ENCODE measurements around the gene CCDC192.

DNA sequence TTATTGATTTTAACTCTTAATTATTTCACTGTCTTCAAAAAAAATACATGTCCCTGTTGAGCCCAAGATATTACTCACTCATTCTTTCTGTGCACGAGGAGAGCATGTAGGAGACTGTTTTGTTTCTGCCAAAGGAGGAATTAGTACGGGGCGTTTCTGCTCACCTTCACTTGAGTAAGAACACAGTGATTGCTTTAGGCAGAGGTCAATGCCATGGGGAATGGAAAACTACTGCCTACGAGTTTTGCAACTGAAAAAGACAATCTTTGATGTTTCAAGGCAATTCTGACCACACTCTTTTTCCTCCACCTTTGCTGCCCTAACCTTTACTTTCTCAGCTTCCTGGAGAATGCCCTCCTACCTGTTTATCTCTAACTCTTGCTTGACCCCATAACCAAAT, 109.4 kb downstream of the CCDC192 start:
- TF ChIP-seq, protein P1, sequence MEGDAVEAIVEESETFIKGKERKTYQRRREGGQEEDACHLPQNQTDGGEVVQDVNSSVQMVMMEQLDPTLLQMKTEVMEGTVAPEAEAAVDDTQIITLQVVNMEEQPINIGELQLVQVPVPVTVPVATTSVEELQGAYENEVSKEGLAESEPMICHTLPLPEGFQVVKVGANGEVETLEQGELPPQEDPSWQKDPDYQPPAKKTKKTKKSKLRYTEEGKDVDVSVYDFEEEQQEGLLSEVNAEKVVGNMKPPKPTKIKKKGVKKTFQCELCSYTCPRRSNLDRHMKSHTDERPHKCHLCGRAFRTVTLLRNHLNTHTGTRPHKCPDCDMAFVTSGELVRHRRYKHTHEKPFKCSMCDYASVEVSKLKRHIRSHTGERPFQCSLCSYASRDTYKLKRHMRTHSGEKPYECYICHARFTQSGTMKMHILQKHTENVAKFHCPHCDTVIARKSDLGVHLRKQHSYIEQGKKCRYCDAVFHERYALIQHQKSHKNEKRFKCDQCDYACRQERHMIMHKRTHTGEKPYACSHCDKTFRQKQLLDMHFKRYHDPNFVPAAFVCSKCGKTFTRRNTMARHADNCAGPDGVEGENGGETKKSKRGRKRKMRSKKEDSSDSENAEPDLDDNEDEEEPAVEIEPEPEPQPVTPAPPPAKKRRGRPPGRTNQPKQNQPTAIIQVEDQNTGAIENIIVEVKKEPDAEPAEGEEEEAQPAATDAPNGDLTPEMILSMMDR (IDR thresholded peaks at IDR 0.05): no peak
- TF ChIP-seq POLR2A (IDR thresholded peaks at IDR 0.05): no peak
